HS-5 (cell line): ENCODE results near the gene CPZ.
"Not testable (repeated sequence)": the region's sequence is repeated elsewhere in the genome, so short reads cannot be mapped to it uniquely, and the experiment has no call there.

Experiments
- DNase-seq: peaks from one replicate; pipeline ENCODE4 v3.0.0-alpha.2; 2012; ENCODE audit warnings: low read depth

Gene CPZ

GRCh38 chr4:8557151-8558076 lies 35.2 kb upstream of the CPZ start:
- DNase-seq = no peak

- no peak for DNase-seq
Observed at GRCh38 chr4:8558080-8558960, 34.2 kb upstream of the CPZ start.

GRCh38 chr4:8559011-8559410 lies 33.6 kb upstream of the CPZ start:
- DNase-seq = no peak

- DNase-seq = no peak
Observed at GRCh38 chr4:8559524-8560264, 32.9 kb upstream of the CPZ start.

- no peak for DNase-seq
Observed at GRCh38 chr4:8560265-8561047, 32.1 kb upstream of the CPZ start.

GRCh38 chr4:8564595-8564994 lies 28.0 kb upstream of the CPZ start:
- no peak for DNase-seq

GRCh38 chr4:8568068-8568668 lies 24.4 kb upstream of the CPZ start:
- no peak for DNase-seq

- no peak for DNase-seq
Observed at GRCh38 chr4:8570201-8570600, 22.4 kb upstream of the CPZ start.

- no peak for DNase-seq
Observed at GRCh38 chr4:8571702-8572685, 20.6 kb upstream of the CPZ start.

GRCh38 chr4:8573266-8573665 lies 19.3 kb upstream of the CPZ start:
- DNase-seq = no peak

- DNase-seq = no peak
Observed at GRCh38 chr4:8574796-8575370, 17.7 kb upstream of the CPZ start.

GRCh38 chr4:8575457-8575856 lies 17.1 kb upstream of the CPZ start:
- no peak for DNase-seq

- not testable (repeated sequence) for DNase-seq
Observed at GRCh38 chr4:8576591-8576990, 16.0 kb upstream of the CPZ start.

- DNase-seq = no peak
Observed at GRCh38 chr4:8577046-8577445, 15.5 kb upstream of the CPZ start.

- DNase-seq = no peak
Observed at GRCh38 chr4:8577972-8578371, 14.6 kb upstream of the CPZ start.

- no peak for DNase-seq
Observed at GRCh38 chr4:8578717-8579116, 13.8 kb upstream of the CPZ start.

- DNase-seq = no peak
Observed at GRCh38 chr4:8579526-8580320, 12.8 kb upstream of the CPZ start.

- no peak for DNase-seq
Observed at GRCh38 chr4:8580321-8581093, 12.1 kb upstream of the CPZ start, which contains the start of gene GPR78. GPR78 (plus strand) TSS chr4:8580392; CDS start chr4:8580983, 591 bp downstream.
